HG02678 (cell line): ENCODE measurements around the gene CEP83.
"Not testable (repeated sequence)": the region's sequence is repeated elsewhere in the genome, so short reads cannot be mapped to it uniquely, and the experiment has no call there.

Experiments used
- ATAC-seq: cut with Tn5 transposase; IDR thresholded peaks from one replicate; pipeline ENCODE4 v1.9.1; 2021; ENCODE audit warnings: mild to moderate bottlenecking, moderate library complexity; ENCODE audit not compliant: unreplicated experiment

Gene CEP83

DNA sequence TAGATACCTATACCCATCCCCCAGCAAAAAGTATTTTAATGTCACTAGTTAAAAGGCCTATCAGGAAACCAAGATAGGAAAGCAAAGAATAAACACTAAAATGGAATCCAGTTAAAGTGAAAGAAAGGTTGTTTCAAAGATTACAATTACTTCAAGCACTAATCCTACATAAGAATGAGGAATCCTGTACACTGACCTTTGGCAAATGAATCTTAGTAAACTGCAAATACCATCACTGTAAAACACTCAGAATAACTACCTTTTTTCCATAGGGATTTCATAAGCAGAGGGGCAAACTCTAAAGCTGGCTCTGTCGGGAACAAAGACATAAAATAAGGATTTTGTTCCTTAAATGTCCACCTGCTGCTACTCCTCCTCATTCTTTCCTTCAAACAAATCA is 25.9 kb downstream of the CEP83 start:
- no peak for ATAC-seq

DNA sequence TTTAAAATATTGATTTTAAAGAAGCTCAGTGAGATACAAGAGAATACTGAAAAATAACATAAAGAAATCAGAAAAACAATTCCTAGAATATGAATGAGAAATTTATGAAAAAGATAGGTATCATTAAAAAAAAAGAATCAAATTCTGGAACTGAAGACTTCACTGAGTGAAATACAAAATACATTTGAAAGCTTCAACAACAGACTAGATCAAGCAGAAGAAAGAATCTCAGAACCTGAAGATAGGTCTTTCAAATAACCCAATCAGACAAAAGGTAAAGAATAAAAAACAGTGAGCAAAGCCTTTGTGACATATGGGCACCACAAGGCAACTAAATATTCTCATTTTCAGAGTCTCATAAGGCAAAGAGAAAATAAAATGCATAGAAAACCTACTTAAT is 29.4 kb downstream of the CEP83 start:
- ATAC-seq = no peak

DNA sequence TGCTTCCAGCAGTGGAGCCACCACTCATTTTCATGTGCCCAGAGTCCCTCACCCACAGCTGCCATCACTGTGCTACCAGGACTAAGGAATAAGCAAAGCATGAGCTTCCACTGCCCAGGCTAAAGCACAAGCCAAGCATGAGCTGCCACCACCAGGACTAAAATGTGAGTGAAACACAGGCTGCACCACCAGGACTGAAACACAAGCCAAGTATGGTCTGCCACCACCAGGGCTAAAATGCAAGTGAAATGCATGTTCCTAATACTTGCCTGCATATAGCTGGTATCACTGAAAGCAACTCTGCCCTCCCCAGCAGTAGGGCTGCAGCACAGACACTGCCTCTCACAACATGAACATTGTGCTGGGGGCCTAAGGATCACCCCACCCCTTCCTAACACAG is 30.0 kb downstream of the CEP83 start:
- no peak for ATAC-seq

DNA sequence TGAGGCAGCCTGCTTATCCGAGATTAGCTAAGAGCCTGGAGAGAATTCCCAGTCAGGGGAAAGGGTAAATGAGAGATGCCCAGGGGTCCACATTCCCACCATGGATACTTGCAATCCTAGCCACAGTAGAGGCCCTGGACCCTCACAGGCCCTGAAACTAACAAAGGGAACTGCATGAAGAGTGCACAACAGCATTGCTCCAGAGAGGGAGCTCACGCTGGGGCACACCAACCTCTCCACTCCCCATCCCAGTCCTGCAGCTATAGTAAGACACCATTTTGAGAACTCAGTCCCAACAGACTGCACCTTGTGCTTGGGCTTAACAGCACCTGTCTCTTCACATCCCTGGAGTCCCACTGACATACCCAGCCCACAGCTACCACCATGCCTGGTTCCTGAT is 30.5 kb downstream of the CEP83 start:
- ATAC-seq = no peak

DNA sequence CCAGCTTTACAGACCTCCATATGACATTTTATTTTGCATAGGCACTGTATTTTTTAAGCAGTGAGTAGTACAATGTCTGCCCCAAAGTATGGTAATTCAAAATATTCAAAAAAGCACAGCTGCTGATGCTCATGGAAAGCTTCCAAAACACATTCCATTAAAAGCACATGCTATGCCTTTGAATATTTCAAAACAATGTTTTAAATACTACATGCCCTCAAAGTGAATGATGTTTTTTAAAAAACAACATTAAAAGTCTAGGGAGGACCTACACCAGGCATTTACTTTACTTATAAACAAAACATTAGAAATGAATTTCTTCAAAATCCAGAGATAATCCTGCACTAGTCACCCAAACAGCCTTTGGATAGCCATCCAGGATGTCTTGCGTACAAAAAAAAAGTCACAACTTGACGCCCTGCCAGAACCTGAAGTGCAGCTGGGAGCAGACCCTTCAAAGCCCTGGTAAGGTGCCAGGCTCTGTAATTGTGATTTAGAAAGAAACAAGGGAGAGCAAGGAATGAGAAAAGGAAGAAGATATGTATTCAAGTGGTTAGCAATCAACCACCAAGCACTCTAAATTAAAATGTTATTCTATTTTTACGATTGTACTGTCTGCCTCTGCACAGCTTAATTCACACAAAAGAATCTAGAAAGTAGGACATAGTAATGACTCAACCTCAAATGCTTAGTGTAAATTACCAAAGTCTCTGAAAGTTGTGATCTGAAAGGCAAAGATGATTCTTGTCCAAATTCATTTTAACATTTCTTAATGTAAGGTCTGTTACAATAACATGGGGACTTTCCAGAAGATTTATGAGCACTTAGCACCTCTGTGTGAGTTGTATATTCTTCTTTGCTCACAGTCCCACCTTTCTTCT is 31.9 kb downstream of the CEP83 start:
- ATAC-seq = no peak

DNA sequence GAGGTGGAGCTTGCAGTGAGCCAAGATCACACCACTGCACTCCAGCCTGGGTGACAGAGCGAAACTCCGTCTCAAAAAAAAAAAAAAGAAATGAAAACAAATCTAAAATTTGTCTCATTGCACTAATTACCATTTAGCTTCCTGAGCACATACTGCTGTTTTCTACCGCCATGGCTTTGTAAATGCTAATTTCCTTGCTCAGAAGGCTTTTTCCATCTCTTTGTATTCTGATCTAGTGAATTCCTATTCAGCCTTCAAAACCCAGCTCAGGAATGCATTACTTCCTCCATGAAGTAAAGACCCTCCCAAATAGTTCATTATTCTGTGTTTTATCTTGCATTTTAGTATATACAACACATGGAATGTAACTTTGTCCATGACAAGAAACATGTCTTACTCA is 33.6 kb downstream of the CEP83 start:
- ATAC-seq = no peak

DNA sequence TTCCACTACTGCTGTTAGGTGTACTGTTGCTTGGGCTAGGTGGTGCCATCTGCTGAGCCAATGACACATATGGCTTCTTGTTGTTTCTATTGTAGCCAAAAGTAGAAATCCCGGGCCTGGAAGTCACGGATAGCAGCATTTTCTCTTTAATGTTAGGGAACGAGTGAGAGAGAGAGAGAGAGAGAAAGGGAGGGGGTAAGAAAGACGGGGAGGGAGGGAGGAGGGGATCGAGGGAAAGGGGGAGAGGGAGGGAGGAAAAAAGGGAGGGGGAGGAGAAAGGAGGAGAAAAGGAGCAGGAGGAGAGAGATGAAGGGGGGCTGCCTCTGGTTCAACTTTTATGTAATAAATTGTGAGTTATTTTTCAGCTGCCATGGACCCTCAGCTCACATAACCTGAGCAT is 34.8 kb downstream of the CEP83 start:
- not testable (repeated sequence) for ATAC-seq

DNA sequence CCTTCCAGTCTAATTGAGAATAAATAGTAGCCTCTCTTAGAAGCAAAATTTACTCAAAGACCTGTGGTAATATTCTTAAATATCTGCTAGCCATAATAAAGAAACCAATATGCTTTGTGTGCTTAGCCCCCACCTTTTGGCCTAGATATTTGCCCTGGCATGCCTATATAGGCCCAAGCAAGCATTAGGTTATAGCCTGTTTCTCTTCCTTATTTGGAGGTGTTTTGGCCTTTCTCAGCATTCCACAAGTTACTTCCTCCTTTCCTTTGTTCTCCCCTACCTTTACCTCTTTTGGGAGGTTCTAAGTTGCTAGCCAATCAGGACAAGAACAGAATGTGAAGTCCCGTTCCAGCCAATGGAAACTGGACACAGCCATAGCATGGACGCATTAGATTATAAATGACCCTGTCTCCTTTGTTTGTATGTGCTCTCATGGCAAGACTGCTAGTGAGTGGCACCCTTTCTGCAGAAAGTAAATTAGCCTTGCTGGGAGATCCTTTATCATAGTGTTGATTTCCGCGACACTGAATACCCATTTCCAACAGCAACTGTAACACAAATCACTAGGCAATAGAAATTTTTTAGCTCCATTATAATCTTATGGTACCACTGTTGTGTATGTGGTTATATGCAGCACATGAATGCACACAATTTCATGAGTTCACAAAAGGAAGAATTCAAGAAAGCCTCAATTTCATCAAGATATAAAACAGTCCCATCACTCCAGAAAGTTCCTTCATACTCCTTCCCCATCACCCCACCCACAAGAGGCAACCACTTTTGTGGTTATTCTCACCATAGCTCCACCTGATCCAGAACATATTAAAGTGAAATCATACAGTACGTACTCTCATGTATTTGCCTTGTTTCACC is 37.6 kb downstream of the CEP83 start:
- ATAC-seq = no peak

DNA sequence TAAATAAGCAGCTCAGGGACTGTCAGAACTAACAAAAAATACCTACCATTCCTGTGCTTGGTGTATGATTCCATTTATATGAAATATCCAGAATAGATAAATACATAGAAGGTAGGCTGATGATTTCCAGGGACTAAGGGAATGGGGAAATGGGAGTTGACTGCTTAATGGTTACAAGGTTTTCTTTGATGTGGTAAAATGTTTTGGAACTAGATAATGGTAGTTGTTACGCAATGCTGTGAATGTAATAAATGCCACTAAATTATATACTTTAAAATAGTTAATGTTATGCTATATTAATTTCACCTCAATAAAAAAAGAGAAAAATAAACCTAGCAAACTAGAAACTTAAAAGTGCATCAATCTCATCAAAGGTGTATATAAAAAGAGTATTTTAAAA is 41.1 kb downstream of the CEP83 start:
- ATAC-seq = no peak

DNA sequence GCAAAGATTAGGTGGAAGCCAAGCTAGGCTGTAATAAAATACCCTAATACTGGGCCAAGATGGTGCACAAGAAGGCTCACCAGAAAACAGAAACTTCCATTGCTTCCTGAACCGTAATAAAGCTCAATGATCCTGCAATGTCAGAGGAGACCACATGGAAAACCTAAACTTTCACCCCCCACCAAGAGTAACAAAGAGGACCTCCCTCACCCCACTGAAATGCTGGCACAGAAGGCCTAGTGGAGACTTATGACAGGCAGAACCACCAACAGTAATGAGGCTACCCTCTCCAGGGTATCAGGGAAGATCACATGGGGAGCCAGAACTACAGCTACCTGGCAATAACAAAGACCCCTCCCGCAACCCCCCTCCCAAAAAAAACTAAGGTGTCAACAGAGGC is 43.1 kb downstream of the CEP83 start:
- no peak for ATAC-seq

DNA sequence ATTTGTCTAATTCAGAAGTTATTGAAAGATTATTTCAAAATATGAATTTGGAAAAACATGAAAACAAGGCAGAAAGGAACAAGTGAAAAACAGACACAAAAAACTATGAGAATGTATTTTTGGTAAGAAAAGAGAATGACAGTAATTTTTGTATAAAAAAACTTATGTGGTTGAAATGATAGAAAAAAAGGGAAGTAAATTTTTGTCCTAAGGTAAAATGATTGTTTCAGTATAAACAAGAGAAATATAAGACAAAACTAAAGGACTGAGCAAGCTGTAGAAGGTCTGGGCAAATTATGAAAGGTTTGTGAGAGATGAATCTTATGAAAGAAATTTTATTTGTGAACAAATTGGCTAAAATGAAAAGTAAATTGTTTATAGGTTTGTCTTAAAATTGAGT is 44.6 kb downstream of the CEP83 start:
- no peak for ATAC-seq

DNA sequence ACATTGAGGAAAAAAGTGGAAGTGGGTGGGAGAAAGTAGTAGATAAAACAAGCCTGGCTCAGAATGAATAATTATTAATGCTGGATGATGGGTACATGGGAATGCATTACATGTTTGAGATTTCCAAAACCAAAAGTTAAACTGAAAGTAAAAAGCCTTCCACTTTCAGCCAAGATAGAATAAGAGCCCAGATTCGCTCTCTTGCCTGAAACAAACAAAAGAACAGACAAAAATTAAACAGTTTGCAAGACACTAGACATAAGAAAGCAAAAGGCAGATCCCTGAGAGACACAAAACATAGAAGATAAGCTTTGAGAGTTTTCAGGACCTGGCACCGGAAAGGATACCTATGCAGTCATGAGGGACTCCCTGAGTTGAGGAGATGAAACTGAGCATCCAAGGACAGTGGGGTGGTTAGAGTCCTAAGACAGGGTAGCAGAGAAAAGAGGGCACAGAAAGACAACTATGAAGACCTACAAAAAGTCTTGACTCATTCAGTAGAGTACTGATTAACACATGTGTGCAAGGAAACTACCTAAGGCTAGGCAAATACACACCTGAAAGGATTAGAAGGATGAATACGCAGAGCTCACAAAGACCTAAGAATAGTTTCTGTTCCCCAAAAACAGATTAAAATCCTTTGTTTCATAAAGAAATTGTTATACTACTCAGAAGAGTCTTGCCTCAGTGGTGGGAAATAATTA is 54.1 kb downstream of the CEP83 start:
- ATAC-seq = peak; percentile 77

DNA sequence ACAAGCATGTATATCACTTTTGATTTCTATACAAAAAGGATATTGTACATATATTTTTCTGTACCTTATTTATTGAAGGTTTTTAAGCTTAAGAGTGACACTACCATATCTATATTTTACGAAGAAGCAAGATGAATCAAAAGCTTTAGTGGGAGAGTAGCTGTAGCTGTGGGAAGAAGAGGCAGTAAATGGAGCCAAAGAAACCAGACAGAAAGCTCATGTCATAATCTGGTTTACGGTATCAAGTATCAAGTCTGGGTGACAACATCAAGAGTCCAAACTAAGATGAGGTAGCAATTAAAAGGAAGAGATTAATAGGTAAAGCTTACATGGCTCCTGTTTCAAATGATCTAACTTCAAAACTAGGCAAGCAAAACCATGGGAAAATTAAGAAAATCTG is 54.8 kb downstream of the CEP83 start:
- no peak for ATAC-seq

DNA sequence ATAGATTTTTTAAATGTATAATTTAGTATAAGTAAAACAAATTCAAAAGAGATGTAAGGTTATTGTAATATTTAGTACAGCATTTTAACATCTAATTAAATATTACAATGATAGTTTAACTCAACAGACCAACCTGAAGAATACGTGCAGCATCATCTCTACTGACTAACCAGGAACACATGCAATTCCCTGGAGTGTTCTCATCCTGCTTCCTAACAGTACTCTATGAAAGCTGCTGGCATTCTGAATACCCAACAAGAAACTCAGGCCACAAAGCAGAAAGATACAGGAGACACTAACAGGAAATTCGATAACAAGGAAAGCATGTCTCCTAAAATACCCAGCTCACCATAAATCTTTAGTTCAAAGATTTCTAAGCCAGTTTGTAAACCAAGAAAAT is 58.3 kb downstream of the CEP83 start:
- no peak for ATAC-seq

DNA sequence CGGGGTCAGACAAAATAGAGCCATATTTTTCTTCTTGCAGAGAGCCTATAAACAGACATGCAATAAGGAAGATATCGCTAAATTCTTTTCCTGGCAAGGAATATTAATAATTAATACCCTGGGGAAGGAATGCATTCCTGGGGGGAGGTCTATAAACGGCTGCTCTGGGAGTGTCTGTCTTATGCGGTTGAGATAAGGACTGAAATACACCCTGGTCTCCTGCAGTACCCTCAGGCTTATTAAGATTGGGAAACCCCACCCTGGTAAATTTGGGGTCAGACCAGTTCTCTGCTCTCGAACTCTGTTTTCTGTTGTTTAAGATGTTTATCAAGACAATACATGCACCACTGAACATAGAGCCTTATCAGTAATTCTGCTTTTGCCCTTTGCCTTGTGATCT is 61.0 kb downstream of the CEP83 start:
- not testable (repeated sequence) for ATAC-seq

DNA sequence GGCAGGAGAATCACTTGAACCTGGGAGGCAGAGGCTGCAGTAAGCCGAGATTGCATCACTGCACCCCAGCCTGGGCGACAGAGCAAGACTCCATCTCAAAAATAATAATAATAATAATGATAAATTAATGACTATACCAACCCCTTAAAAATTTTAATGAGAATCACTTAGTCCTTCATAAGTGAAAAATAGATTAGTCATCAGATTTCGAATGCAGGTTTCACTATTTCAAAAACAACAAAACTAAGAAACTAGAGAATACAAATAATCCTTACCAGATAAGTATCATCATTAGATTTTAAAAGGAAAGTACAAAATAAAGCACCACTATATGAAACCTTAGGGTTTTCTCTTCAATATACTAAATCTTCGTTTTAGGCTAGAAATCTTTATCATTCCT is 62.3 kb downstream of the CEP83 start:
- ATAC-seq = no peak

DNA sequence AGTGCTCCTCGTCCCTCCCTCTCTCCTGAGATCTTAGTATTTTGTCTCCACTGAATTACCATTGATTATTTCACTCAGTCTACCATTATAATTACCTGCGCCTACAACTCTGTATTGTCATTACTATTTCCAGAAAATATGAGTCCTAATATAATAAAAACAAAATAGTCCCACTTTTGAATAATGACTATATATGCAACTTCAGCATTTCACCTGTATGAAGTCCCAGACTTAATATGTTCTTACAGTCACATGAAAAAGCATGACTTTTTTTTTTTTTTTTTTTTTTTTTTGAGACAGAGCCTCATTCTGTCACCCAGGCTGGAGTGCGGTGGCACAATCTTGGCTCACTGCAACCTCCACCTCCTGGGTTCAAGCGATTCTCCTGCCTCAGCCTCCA is 63.7 kb downstream of the CEP83 start:
- ATAC-seq = not testable (repeated sequence)

DNA sequence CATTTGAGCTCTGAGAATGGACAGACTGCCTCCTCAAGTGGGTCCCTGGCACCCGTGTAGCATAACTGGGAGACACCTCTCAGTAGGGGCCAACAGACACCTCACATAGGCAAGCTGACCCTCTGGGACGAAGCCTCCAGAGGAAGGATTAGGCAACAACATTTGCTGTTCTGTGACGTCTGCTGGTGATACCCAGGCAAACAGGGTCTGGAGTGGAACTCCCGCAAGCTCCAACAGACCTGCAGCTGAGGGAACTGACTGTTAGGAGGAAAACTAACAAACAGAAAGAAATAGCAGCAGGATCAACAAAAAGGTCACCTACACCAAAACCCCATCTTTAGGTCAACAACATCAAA is 69.6 kb downstream of the CEP83 start:
- no peak for ATAC-seq

DNA sequence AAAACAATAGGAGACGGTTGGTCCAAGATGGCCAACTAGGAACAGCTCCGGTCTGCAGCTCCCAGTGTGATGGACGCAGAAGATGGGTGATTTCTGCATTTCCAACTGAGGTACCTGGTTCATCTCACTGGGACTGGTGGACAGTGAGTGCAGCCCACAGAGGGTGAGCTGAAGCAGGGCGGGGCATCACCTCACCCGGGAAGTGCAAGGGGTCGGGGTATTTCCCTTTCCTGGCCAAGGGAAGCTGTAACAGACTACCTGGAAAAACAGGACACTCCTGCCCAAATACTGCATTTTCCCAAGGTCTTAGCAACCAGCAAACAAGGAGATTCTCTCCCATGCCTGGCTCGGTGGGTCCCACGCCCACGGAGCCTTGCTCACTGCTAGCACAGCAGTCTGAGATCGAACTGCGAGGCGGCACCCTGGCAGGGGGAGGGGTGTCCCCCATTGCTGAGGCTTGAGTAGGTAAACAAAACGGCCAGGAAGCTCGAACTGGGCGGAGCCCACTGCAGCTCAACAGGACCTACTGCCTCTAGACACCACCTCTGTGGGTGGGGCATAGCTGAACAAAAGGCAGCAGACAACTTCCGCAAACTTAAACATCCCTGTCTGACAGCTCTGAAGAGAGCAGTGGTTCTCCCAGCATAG is 70.1 kb downstream of the CEP83 start:
- ATAC-seq = not testable (repeated sequence)

DNA sequence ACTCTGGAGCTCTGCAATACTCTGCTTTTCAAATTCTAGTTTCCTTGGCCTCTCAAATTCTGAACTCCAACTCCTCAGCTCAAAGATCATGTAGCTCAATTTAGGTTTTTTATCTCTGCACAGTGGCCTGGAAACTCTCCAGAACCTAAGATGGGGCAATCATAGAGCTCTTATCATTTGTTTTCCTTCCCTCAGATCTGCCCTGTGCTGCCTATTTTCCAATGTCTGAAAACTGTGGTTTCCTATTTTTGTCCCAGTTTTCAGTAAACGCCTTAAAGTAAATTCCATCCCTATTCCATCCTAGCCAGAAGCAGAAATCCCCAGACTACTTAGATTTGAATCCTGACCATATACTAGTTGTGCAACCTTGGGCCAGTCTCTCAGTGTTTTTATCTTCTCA is 73.2 kb downstream of the CEP83 start:
- no peak for ATAC-seq

DNA sequence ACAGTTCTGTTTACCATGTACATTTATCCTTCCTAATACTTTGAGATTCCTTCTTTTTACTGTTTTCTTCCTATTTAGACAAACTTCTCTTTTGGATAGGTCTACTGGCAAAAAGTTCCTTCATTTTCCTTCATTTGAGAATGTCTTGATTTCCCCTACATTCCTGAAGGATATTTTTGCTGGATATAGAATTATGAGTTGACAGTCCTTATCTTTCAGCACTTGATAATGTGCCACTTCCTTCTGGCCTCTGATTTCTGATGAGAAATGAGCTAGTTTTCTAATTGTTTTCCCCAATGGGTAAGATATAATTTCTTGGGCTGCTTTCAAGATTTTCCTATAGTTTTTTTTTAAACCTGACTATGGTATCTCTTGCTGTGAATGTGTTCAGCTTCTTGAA is 75.6 kb downstream of the CEP83 start:
- ATAC-seq = no peak
